Activated naive CD8-positive, alpha-beta T cell treated with anti-CD3 and anti-CD28 coated beads, Interleukin-2, amount 50 U/mL, for 16 hours (primary cell): Measurements from ENCODE around the gene GFOD1.

Experiments
- DNase-seq: peaks from one replicate; pipeline ENCODE4 v3.0.0-alpha.2; 2020; ENCODE audit warnings: low read depth, low spot score

The GFOD1 gene

GRCh38 chr6:13378669-13379590 is 108.5 kb downstream of the GFOD1 start:
- DNase-seq, result no peak

DNA sequence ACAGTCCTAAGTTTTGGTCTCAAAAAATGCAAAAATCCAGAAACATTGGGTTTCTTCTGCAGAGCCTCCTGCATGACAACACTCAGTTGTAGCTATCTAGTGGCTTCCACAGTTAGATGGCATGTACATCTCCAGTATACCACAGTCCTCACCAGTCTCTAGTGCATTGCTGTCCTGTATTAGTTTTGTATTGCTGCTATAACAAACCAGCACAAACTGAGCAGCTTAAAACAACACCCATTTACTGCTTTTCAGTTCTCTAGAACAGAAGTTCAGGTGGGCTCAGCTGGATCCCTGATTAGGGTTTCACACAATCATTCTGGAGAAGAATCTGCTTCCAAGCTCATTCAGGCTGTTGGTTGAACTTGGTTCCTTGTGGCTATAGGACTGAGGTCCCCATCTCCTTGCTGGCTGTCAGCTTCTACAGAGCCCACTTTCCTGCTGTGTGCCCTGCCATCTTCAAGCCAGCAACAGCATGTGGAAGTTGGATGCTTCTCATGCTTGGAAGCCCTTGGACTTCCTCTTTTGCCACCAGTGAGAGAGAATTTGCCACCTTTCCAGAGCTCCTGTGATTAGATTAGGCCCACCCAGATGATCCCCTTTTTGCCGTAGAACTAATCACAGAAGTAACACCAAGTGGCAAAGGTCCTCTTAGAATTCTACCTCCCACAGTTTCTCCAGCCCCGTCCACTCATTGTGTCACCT is 110.2 kb downstream of the GFOD1 start:
- no peak for DNase-seq

DNA sequence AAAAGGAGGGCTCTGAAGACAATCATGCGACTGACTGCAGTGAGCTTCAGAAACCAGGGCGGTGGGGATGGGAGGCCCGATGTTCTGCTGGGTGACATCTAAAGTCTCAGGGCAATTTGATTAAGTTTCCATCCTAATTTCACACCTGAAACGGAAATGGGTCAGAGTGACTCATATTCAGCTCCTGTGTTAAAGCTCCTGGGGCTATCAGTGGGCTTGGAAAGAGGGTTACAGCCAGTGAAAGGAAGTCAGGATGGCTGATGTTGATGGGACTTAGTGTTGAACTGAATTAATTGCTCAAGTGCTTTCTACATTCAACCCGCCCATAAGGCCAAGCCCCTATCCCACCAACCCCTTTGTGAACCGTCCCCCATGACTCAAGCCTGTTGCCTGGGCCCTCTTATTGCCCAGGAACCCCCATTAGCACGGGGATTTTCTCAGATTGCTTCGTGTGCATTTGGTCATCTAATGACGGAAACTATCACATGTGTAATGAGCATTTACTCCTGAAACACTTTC is 112.0 kb downstream of the GFOD1 start:
- no peak for DNase-seq

DNA sequence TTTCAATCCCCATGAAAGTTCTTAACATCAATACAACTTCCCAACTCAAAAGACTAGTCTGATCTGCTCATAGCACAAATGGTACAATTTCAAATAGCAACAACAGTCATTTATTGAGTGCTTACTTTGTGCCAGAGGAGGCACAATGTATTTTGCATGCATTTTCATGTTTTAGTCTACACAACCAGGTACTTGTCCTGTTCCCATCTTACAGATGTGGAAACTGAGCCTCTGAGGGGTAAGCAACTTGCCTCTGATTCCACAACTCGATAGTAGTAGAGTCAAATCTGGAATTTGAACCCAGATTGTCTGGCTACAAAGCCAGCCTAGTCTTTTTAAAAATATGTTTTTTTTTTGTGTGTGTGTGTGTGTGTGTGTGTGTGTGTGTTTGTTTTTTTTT is 113.5 kb downstream of the GFOD1 start:
- no peak for DNase-seq

DNA sequence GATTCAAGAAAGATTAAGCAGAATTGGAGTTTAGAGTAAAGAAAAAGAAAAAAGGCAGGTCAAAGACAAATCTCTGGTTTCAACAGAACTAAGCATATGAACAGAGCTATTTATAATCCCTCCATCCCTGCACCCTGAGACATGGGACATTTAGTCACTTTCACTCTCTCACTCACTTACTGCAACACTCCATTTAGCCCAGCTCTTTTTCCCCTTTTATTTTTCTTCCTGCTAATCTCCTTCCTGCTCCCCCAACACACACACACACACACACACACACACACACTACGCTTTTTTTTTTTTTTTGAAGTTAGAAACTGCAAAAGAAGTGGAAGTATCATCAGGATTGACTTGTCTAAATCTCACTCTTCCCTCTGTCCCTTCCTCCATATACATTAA is 113.9 kb downstream of the GFOD1 start:
- no peak for DNase-seq

GRCh38 chr6:13372688-13373487 is 114.5 kb downstream of the GFOD1 start:
- no peak for DNase-seq

DNA sequence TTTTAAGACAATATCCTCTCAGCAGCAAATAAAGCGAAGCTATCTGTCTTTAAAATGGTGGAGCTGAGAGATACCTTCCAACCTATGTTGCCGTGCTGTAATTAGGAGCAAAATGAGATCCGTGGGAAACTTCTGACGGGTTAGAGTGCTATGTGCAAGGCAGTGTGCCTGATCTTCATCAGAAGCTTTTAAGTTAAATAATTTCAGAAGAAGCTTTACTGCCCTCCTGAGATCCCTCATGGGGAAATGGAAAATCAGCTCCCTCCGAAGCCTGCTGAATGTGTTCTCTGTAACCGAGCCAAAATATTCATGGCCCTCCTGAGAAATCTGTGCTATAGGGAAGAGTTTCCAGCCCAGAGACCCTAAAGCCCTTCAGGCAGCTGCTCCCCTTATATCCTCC is 115.3 kb downstream of the GFOD1 start:
- DNase-seq, result no peak

GRCh38 chr6:13371421-13372072 is 115.9 kb downstream of the GFOD1 start:
- DNase-seq, result no peak

GRCh38 chr6:13370623-13371022 is 116.8 kb downstream of the GFOD1 start:
- no peak for DNase-seq

- no peak for DNase-seq
Observed at GRCh38 chr6:13369591-13369990, 117.8 kb downstream of the GFOD1 start.

DNA sequence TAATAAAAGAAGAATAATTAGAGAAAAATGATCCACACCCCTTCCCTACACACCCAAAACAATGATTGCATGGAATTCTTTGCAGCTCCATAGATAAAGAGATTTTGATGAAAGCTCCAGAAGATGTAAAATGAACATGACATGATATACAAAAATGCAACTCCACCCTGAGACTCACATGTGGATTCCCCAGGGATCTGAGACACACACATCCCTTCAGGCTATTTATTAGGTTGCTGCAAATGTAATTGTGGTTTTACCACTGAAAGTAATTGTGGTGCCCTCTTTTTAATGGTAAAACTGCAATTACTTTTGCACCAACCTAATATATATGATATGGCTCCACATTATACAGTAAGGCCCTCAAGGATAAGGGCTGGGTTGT is 118.7 kb downstream of the GFOD1 start:
- no peak for DNase-seq

DNA sequence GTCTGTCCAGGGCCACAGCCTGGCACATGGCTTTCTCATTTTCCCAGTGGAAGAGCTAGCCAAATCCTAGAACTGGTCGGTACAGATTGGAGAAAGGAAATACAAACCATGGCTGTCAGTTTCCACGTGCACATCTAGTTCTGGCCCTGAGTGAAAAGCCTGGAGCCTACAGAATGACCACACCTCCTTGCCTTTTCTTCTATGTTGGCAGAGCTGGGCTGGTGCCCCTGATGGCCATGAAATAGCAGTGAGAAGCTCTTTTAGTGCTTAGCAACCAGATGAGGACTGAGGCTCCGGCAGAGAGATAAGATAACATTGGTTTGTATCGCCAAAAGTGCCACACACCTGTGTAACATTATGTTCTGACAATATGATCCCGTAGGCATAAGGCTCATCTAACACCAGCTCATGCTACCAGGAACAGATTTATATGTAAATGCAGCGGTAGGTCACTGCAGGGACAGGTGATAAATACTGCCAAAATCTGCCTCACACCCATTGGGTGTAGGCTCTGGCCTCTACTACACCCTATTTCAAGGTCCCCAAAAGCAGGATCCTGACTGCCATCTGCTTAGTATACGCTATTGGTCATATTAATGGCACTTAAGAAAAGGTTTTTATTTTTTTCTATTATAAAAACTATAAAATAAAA is 119.2 kb downstream of the GFOD1 start:
- DNase-seq, result no peak

GRCh38 chr6:13367396-13367795 is 120.0 kb downstream of the GFOD1 start:
- no peak for DNase-seq

- DNase-seq, result no peak
Observed at GRCh38 chr6:13365320-13365719, 122.1 kb downstream of the GFOD1 start.

GRCh38 chr6:13364842-13365241 is 122.6 kb downstream of the GFOD1 start:
- no peak for DNase-seq

GRCh38 chr6:13362412-13362811 is 125.0 kb downstream of the GFOD1 start:
- DNase-seq, result no peak

- no peak for DNase-seq
Observed at GRCh38 chr6:13360671-13361540, 126.5 kb downstream of the GFOD1 start.

DNA sequence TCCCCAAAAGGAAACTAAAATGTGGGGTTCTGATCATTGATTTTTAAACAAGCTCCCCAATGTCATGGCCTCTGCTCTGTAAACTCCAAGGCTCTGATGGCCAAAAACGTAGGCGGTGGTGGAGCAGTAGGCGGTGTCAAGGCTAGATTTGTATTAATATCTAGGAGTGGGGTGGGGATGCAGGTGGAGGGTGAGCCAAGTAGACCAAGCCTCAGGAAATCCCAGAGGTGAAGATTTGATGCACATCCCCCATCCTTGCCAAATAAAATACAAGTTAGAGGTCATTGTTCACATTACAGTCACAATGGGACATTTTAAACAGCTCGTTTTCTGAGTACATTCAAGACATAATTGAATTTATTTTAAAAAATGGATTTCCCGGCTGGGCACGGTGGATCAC is 128.1 kb downstream of the GFOD1 start:
- no peak for DNase-seq

DNA sequence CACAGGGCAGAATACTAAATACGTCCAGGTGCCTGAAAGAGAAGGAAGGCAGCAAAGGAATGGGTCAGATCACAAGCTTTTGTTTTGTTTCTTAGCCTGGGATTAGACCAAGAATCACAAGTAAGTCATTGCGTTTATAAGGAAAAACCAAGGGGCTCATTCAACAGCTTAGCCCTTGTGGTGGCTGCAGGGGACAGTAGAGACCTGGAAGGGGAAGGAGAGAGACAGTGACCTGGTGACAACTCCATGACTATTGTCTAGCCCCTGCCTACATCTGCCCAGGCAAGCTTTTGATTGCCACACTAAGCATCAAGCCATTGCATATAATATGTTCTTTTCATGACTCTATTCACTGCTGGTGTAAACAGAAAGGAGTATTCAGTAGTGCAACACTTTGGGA is 128.9 kb downstream of the GFOD1 start:
- no peak for DNase-seq

DNA sequence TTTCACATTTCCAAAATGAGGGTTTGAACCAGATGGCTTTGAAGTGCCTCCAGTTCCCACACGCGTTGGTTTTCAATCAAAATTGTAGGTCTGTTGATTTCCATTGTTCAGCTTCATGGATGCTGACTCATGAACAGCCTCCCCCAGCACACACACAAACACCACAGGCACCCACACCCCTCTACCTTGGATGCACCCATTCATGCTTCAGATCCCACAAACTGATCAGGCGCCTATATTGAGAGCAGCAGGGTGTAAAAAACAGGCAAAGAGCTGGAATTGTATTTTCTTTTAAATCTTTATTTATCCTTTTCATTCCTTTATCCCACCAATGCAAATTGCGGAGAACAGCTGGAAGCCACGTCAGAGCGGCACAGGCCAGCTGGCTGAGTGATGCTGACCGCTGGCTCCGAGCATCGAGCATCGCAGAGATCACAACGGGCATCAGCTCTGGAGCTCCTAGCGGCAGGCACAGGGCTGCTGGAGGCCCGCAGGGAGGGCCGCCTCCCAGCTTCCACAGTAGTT is 129.8 kb downstream of the GFOD1 start:
- no peak for DNase-seq
